Measurements from ENCODE around the gene HK2.
"Not testable (repeated sequence)": the region's sequence is repeated elsewhere in the genome, so short reads cannot be mapped to it uniquely, and the experiment has no call there.

- TF ChIP-seq CTCF (IDR thresholded peaks at IDR 0.05; ENCODE audit: low read depth, low read length); POLR2A (IDR thresholded peaks at IDR 0.05; ENCODE audit: extremely low read depth, insufficient read length); MYC (IDR thresholded peaks at IDR 0.05; ENCODE audit: low read depth, low read length); MAX (IDR thresholded peaks at IDR 0.05; ENCODE audit: low read depth, low read length): not testable (repeated sequence)
These were observed 57.9 kb downstream of the HK2 start for GRCh38 chr2:74891816-74892215.

Measured in NB4 (cell line).